NCI-H526 (cell line): Measurements from ENCODE around the gene SAP30L.

Experiments
- DNase-seq, 2 experiments: peaks; one replicate each; lab custom pipeline; 2025; lab: John Stamatoyannopoulos, UW

The SAP30L gene

GRCh38 chr5:154419236-154419635 lies 26.6 kb upstream of the SAP30L start:
- no peak for DNase-seq

DNA sequence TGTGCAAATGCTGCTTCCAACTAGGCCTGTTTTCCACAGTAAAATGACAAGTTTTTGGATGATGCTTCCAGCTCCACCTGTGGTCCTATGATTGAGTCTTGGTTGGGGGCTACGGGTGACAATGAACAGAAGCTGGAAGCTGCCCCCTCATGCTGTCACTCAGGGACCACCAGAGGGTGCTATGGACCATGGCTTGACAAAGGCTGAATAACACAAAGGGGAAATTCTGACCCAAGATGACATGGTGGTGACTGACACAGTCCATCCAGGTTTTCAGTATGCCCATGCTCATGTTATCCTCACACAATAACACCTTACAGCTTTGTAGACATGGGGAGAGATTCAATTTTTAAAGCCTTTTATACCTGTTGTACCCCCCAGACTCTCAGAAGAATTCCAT lies 23.9 kb upstream of the SAP30L start:
- peak in 1 of 2 experiments; percentile 18 for DNase-seq

GRCh38 chr5:154422298-154422697 lies 23.5 kb upstream of the SAP30L start:
- no peak for DNase-seq

GRCh38 chr5:154428208-154428607 lies 17.6 kb upstream of the SAP30L start:
- DNase-seq, result no peak

DNA sequence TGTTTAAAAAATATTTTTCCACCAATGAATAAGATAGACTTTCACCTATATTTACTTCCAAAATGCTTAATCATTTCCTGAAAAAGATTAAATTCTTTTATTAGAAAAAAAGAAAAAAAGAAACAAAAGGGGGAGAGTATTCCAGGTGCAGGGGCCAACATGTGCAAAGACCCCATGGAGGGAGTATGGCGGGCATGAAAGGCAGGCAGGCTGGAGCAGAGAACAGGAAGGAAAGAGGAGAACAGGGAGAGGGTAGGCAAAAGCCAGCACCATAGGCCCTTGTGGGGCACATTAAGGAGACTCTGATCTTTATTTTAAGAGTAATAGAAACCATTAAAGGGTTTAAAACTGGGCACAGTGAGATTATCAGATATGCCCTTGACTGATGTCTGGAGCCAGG lies 16.5 kb upstream of the SAP30L start:
- DNase-seq, result no peak

- no peak for DNase-seq
These were observed 15.3 kb upstream of the SAP30L start for GRCh38 chr5:154430466-154430865.

GRCh38 chr5:154430961-154431630 lies 14.7 kb upstream of the SAP30L start:
- no peak for DNase-seq

GRCh38 chr5:154435226-154435625 lies 10.6 kb upstream of the SAP30L start:
- no peak for DNase-seq

DNA sequence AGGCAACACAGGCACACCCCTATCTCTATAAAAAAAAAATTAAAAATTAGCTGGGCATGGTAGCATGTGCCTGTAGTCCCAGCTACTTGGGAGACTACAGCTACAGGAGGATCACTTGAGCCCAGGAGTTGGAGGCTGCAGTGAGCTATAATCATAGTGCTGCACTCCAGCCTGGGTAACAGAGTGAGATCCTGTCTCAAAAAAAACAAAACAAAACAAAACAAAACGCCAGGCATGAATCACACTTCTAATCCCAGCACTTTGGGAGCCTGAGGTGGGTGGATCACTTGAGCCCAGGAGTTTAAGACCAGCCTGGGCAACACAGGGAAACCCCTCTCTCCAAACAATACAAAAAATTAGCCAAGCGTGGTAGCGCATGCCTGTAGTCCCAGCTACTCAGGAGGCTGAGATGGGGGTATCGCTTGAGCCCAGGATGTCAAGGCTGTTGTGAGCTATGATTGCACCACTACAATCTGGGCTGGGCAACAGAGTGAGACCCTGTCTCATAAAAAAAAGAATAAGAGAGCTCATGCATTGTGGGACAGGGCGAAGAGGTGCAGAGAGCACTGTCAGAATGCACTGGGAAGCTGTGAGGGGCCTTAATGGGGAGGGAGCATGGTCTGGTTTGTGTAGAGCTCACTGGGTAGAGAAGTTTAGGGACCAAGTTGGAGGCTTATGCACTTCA lies 8.4 kb upstream of the SAP30L start:
- no peak for DNase-seq

DNA sequence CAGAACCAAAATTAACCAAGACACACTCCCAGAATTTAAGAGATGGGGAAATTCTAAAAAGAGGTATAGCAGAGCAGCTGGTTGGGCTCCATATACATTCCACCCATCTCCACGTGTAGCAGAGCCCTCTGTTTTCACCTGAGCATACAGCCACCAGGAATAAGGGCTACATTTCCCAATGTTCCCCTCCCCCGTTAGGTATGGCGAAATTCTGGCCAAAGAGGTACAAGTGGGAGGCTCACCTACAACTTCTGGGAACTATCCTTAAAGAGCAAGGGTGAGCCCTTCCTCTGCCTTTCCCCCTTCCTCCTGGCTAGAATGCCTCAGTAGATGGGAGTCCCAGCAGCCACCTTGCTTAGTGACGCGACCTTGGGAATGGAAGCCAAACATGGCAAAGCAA lies 5.3 kb upstream of the SAP30L start:
- no peak for DNase-seq

- DNase-seq, result no peak
These were observed 3.0 kb upstream of the SAP30L start for GRCh38 chr5:154442801-154443200.

DNA sequence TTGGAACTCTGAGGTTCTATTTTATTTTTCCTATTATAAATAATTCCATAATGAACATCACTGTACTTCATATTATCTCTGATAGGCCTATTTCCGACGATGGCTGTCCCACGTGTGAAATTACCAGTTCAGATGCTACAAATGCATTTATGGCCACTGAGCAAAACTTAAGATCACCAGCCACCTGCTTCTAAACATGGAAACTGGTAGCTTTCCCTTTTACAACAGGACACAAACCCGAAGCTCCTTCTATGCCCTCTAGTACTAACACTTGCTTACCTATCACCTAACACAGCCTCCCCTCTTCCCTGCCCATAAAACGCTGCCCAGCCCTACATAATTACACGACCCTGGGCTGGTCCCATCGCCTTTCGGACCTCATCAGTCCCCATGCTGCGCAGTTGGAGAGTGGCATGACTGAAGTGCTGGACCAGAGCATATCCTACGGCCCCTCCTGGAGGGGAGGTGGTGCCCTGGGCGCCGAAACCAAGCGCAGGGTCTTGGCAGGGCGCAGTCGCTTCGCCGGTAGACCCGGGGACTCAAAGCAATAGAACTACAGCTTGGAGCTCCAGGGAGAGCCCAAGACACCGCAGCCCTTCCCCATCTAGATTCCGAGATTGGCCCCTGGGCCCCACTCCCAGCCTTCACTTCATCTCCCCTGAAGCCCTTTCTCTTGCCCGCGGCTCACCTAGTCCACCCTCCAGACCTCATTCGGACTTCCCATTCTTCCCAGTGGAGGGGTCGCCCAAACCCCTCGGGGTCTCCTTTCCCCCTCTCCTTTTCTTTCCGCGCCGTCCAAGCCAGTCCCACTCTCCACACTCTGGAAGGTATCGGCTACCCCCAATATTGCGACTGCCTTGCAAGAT lies 1.0 kb upstream of the SAP30L start:
- peak; percentile 7 to 47 for DNase-seq

GRCh38 chr5:154446195-154447088 lies 645 bp downstream of the SAP30L start:
- DNase-seq, result peak; percentile 30 to 63

- DNase-seq, result no peak
These were observed 1.4 kb downstream of the SAP30L start for GRCh38 chr5:154447089-154447725.

- no peak for DNase-seq
These were observed 4.0 kb downstream of the SAP30L start for GRCh38 chr5:154449786-154450185.

DNA sequence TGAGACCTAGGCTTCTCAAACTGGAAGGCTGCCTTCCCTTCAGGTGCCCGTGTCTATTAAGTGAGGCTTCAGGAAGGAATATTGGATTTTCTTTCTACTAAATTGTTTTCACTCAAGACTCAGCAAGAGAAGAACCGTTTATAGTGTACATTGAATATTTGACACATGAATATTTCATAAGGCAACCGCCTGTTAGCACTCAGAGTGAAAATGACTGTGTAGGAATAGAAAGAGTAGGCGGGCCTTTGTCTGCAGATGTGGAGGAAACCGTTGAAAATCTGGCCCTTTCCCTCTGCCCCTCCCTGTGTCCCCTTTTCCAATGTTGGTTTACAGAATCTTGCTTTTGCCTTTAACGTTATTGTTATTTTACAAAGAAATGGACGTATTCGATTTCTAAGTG lies 6.2 kb downstream of the SAP30L start:
- DNase-seq, result no peak

GRCh38 chr5:154455585-154455984 lies 9.8 kb downstream of the SAP30L start:
- DNase-seq, result no peak

DNA sequence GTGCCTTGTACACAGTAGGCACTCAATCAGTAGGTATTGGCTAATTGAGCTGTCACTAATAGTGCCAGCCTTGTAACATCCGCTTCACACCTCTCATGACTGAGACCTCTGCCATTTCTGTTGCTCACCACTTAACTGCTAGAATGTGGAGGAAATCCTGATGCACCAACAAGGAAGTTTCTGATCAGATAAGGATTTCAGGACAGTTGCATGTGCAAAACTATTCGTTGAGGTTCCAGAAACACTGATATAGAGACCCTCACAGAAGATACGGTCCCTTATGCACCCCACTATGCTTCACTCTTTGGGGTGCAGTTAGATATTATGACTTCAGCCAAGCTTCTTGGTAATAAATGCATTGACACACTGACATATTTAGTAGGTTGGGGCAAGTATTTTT lies 10.7 kb downstream of the SAP30L start:
- DNase-seq, result no peak

- no peak for DNase-seq
These were observed 13.2 kb downstream of the SAP30L start for GRCh38 chr5:154459015-154459414.

- DNase-seq, result no peak
These were observed 14.4 kb downstream of the SAP30L start for GRCh38 chr5:154460172-154460571.

GRCh38 chr5:154461531-154461930 lies 15.7 kb downstream of the SAP30L start:
- DNase-seq, result peak; percentile 33 to 83
